ENCODE data around the gene TRPV4.

Gene TRPV4

DNA sequence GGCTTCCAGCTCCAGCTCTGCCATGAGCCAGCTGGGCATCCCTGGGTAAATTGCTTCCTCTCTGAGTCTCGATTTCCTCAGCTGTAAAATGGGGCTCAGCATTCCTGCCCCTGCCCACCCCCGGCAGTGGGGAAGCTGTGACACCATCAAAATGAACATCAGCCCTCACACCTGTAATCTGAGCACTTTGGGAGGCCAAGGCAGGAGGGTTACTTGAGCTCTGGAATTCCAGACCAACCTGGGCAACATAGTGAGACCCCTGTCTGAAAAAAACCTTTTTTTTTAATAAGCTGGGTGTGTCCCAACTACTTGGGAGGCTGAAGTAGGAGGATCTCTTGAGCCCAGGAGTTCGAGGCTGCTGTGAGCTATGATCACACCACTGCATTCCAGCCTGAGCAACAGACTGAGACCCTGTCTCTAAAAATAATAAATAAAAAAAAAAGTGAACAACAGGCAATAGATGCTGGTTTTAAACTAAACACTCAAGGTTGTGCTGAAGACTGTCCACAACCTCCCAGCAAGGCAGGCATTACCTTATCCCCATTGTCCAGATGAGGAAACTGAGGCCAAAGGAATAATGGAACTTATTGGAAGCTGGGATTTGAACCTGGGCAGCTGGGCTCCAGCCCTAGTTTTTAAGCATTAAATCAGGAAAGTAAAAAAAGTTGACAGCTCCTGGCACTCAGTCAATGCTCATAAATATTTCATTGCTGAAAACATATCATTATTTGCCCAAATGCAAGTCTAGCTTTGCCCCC, 4.3 kb downstream of the TRPV4 start:
- TF ChIP-seq, protein P1, sequence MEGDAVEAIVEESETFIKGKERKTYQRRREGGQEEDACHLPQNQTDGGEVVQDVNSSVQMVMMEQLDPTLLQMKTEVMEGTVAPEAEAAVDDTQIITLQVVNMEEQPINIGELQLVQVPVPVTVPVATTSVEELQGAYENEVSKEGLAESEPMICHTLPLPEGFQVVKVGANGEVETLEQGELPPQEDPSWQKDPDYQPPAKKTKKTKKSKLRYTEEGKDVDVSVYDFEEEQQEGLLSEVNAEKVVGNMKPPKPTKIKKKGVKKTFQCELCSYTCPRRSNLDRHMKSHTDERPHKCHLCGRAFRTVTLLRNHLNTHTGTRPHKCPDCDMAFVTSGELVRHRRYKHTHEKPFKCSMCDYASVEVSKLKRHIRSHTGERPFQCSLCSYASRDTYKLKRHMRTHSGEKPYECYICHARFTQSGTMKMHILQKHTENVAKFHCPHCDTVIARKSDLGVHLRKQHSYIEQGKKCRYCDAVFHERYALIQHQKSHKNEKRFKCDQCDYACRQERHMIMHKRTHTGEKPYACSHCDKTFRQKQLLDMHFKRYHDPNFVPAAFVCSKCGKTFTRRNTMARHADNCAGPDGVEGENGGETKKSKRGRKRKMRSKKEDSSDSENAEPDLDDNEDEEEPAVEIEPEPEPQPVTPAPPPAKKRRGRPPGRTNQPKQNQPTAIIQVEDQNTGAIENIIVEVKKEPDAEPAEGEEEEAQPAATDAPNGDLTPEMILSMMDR (IDR thresholded peaks at IDR 0.05; ENCODE audit: control insufficient read depth, extremely low read depth, insufficient read depth) = no peak
- DNase-seq (ENCODE audit: low read depth) = no peak
- no peak overlapping the region for H3K4me3 ChIP-seq (ENCODE audit: low read depth, low read length)

DNA sequence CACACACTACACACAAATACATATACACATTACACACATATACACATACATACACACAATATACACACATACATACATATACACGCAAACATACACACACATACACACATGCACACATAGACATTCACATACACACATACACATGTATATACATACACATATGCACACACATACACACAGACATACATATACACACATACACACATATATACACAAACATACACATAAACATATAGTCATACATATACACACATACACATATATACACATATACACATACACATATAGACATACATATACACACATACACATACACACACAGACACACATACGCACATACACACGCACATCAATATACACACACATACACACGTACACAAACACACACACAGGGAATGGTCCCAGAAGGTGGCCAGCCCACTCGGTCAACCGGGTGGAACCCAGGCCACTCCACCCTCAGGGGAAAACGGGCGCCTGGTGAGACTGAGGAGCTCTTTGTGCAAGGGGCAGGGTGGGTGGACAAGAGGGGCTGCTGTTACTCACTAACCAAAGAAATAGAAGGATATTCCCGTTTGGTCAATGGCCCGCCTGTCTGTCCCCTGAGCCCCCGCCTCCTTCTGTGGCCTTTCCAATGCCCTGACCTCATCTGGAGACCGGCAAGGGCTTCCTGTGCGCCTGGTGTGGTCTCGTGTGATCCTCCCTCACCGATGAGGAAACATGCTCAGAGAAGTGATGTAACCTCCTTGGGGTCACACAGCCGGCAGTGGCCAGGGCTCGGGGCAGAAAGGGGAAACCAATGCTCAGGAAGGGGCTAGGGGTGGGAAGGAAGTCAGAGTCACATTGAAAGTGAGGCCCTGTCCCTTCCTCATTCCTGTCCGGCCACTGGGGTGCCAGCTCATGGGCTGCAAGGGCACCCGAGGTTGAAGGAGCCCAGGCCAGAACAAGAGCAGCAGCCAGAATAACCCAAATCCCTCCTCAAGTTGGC, 5.3 kb downstream of the TRPV4 start:
- no peak for DNase-seq (ENCODE audit: low read depth)
- no peak overlapping the region for H3K4me3 ChIP-seq (ENCODE audit: low read depth, low read length)
- TF ChIP-seq, protein P1 (IDR thresholded peaks at IDR 0.05; ENCODE audit: control insufficient read depth, extremely low read depth, insufficient read depth) = no peak

DNA sequence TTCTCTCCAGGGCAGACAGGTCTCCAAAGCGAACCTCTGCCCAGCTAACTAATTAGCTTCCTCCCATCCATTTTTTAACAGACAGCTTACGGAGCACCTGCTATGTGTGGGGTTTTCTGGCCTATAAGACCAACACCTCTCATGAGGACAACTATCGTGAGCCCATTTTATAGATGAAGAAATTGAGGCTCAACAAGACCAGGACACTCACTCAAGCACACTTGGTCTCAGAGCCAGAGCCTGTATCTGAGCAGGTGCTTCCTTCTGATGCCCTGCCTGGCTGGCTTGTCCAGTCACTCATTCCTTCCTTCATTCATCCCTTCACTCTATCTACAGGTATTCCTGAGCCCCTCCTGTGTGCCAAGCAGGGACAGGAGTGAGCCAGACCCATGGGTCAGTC, 6.1 kb downstream of the TRPV4 start:
- TF ChIP-seq, protein P1 (IDR thresholded peaks at IDR 0.05; ENCODE audit: control insufficient read depth, extremely low read depth, insufficient read depth) = no peak
- no peak overlapping the region for H3K4me3 ChIP-seq (ENCODE audit: low read depth, low read length)

DNA sequence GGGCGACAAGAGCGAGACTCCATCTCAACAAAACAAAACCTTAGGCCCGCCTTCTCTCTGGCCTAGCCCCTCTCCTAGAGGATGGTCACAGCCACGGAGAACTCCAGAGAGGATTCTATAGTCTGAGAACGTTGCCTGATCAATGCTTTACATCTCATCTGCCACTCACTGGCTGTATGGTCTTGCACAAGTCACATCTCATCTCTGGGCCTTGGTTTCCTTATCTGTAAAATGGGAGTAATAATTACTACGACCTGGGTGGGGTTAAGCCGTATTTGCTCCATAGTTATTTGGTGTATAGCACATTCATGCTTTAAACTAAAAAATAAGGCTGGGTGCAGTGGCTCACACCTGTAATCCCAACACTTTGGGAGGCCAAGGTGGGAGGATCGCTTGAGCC, 8.5 kb downstream of the TRPV4 start:
- no peak overlapping the region for H3K4me3 ChIP-seq (ENCODE audit: low read depth, low read length)
- DNase-seq (ENCODE audit: low read depth) = no peak
- TF ChIP-seq, protein P1 (IDR thresholded peaks at IDR 0.05; ENCODE audit: control insufficient read depth, extremely low read depth, insufficient read depth) = no peak

More for the DNA sequence above, 6.1 kb downstream of the TRPV4 start:
- DNase-seq (ENCODE audit: low read depth) = no peak

GRCh38 chr12:109822951-109823411, 10.2 kb downstream of the TRPV4 start:
- no peak for DNase-seq (ENCODE audit: low read depth)
- no peak overlapping the region for H3K4me3 ChIP-seq (ENCODE audit: low read depth, low read length)

GRCh38 chr12:109822416-109822815, 10.8 kb downstream of the TRPV4 start:
- no peak for DNase-seq (ENCODE audit: low read depth)
- TF ChIP-seq, protein P1 (IDR thresholded peaks at IDR 0.05; ENCODE audit: control insufficient read depth, extremely low read depth, insufficient read depth) = no peak
- H3K4me3 ChIP-seq (ENCODE audit: low read depth, low read length) = no peak overlapping the region

More at GRCh38 chr12:109822951-109823411, 10.2 kb downstream of the TRPV4 start:
- TF ChIP-seq, protein P1 (IDR thresholded peaks at IDR 0.05; ENCODE audit: control insufficient read depth, extremely low read depth, insufficient read depth) = no peak

Data from LNCaP clone FGC (cell line).